SH-SY5Y (cell line): ENCODE results near the gene NPLOC4.

Experiments
- GATA2 ChIP-seq: IDR thresholded peaks from 2 replicates; pipeline ENCODE4 v1.6.1; 2011; ENCODE audit warnings: mild to moderate bottlenecking, low read depth, low read length
- GATA3 ChIP-seq: IDR thresholded peaks from 2 replicates; pipeline ENCODE4 v1.6.1; 2011; ENCODE audit warnings: low read depth, mild to moderate bottlenecking, low read length, moderate library complexity

NPLOC4 gene

GRCh38 chr17:81526662-81527571, 110.0 kb downstream of the NPLOC4 start:
- TF ChIP-seq GATA3 (no peak), GATA2 (no peak)

GRCh38 chr17:81524865-81525159, 112.1 kb downstream of the NPLOC4 start:
- TF ChIP-seq GATA3 (no peak), GATA2 (no peak)

GRCh38 chr17:81524039-81524864, 112.7 kb downstream of the NPLOC4 start:
- no peak for TF ChIP-seq GATA2
- TF ChIP-seq GATA3 = no peak

- TF ChIP-seq GATA3 = no peak
- no peak for TF ChIP-seq GATA2
These were observed 113.4 kb downstream of the NPLOC4 start for GRCh38 chr17:81523402-81524038.

GRCh38 chr17:81522491-81523401, 114.2 kb downstream of the NPLOC4 start:
- TF ChIP-seq GATA3 (no peak), GATA2 (no peak)

GRCh38 chr17:81520021-81520901, 116.7 kb downstream of the NPLOC4 start:
- TF ChIP-seq GATA3 (no peak), GATA2 (no peak)

GRCh38 chr17:81519284-81520020, 117.5 kb downstream of the NPLOC4 start:
- TF ChIP-seq GATA2 = no peak

- TF ChIP-seq GATA3 (no peak), GATA2 (no peak)
These were observed 118.1 kb downstream of the NPLOC4 start for GRCh38 chr17:81518785-81519283.

- TF ChIP-seq GATA3 (no peak), GATA2 (no peak)
These were observed 118.7 kb downstream of the NPLOC4 start for GRCh38 chr17:81518113-81518784.

- TF ChIP-seq GATA3 = no peak
- no peak for TF ChIP-seq GATA2
These were observed 119.4 kb downstream of the NPLOC4 start for GRCh38 chr17:81517339-81518112.

GRCh38 chr17:81517009-81517338, 119.9 kb downstream of the NPLOC4 start:
- TF ChIP-seq GATA2 = no peak
- TF ChIP-seq GATA3 = no peak

- TF ChIP-seq GATA3 = no peak
- no peak for TF ChIP-seq GATA2
These were observed 120.5 kb downstream of the NPLOC4 start for GRCh38 chr17:81516439-81516838.
